Astrocyte (in vitro differentiated cells and primary cell): ENCODE measurements around the gene SSH2.

Experiments used
- EZH2 ChIP-seq: IDR thresholded peaks from 2 replicates; pipeline ENCODE4 v1.6.1; 2012; ENCODE audit warnings: mild to moderate bottlenecking, low read length, inconsistent platforms; ENCODE audit not compliant: insufficient read depth
- TF ChIP-seq, protein P1 (sequence below): IDR thresholded peaks from 2 replicates; pipeline ENCODE4 v1.5.1; 2011; ENCODE audit warnings: low read depth, mild to moderate bottlenecking, inconsistent platforms, low read length, moderate library complexity; ENCODE audit not compliant: insufficient read depth

GRCh38 chr17:29914819-29915537 lies 15.1 kb downstream of the SSH2 start:
- TF ChIP-seq, protein P1, sequence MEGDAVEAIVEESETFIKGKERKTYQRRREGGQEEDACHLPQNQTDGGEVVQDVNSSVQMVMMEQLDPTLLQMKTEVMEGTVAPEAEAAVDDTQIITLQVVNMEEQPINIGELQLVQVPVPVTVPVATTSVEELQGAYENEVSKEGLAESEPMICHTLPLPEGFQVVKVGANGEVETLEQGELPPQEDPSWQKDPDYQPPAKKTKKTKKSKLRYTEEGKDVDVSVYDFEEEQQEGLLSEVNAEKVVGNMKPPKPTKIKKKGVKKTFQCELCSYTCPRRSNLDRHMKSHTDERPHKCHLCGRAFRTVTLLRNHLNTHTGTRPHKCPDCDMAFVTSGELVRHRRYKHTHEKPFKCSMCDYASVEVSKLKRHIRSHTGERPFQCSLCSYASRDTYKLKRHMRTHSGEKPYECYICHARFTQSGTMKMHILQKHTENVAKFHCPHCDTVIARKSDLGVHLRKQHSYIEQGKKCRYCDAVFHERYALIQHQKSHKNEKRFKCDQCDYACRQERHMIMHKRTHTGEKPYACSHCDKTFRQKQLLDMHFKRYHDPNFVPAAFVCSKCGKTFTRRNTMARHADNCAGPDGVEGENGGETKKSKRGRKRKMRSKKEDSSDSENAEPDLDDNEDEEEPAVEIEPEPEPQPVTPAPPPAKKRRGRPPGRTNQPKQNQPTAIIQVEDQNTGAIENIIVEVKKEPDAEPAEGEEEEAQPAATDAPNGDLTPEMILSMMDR = no peak
- no peak for TF ChIP-seq EZH2
